Activated CD8-positive, alpha-beta T cell treated with anti-CD3 and anti-CD28 coated beads, Interleukin-2, amount 10 ng/mL, durations not matched to agents 7 days and 5 days (primary cell): ENCODE data around the gene ATP2C1. TPM values are rescaled to one million over a fixed set of nuclear protein-coding genes. Genes with fewer than 3 reads are reported as not detected.
"Not testable (repeated sequence)": the region's sequence is repeated elsewhere in the genome, so short reads cannot be mapped to it uniquely, and the experiment has no call there.

ENCODE experiments used
- ATAC-seq: fragments of 150-1000 bp; cut with Tn5 transposase; one replicate; pipeline ENCODE4 v1.10.0; 2021; ENCODE audit warnings: moderate library complexity
- CTCF ChIA-PET: fragments of 350-600 bp; sonication (Branson Sonifier 250); formaldehyde crosslinking; loops from one replicate; lab custom pipeline; 2021; ENCODE audit warnings: antibody characterized with exemption; lab: Charles Lee
- POLR2A ChIA-PET: fragments of 350-600 bp; sonication (Branson Sonifier 250); formaldehyde crosslinking; loops from one replicate; lab custom pipeline; 2021; ENCODE audit warnings: antibody characterized with exemption; lab: Charles Lee
- DNase-seq: peaks from one replicate; pipeline ENCODE4 v3.0.0-alpha.2; 2020
- H3K27ac Mint-ChIP-seq: one replicate; pipeline ENCODE4 v1.8.0; 2021; ENCODE audit warnings: mild to moderate bottlenecking, mixed read lengths
- H3K27me3 Mint-ChIP-seq: one replicate; pipeline ENCODE4 v1.8.0; 2021; ENCODE audit warnings: low read depth, mixed read lengths
- H3K36me3 Mint-ChIP-seq: one replicate; pipeline ENCODE4 v1.8.0; 2021; ENCODE audit warnings: low read depth, mixed read lengths
- H3K4me1 Mint-ChIP-seq: one replicate; pipeline ENCODE4 v1.8.0; 2021; ENCODE audit warnings: low read depth, mixed read lengths
- H3K4me3 Mint-ChIP-seq: one replicate; pipeline ENCODE4 v1.8.0; 2021; ENCODE audit warnings: mild to moderate bottlenecking, mixed read lengths
- H3K9me3 Mint-ChIP-seq: one replicate; pipeline ENCODE4 v1.8.0; 2022; ENCODE audit warnings: mixed read lengths; ENCODE audit not compliant: insufficient read depth
- total RNA-seq, 2 experiments: library from RNA; stranded (reverse); gene quantifications; one replicate each; pipeline ENCODE4 v1.2.3, GENCODE V29; 2021

ATP2C1 gene
- total RNA-seq, 2 experiments from 2014 or later = 45.5 to 52.7 TPM

DNA sequence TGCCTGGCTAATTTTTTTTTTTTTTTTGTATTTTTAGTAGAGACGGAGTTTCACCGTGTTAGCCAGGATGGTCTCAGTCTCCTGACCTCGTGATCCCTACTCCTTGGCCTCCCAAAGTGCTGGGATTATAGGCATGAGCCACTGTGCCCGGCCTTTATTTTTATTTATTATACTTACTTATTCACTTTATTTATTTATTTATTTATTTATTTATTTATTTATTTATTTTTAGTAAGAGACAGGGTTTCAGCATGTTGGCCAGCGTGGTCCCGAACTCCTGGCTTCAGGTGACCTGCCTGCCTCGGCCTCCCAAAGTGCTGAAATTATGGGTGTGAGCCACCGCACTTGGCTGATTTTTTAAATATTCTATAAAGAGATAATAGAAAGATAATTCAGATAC is 31.8 kb upstream of the ATP2C1 start:
- H3K27ac Mint-ChIP-seq, H3K4me1 Mint-ChIP-seq, ATAC-seq, CTCF ChIA-PET, POLR2A ChIA-PET, DNase-seq, H3K4me3 Mint-ChIP-seq, H3K36me3 Mint-ChIP-seq, H3K9me3 Mint-ChIP-seq: not testable (repeated sequence)
- peaks cover 21% of the 10 kb centered on the region for H3K27me3 Mint-ChIP-seq

DNA sequence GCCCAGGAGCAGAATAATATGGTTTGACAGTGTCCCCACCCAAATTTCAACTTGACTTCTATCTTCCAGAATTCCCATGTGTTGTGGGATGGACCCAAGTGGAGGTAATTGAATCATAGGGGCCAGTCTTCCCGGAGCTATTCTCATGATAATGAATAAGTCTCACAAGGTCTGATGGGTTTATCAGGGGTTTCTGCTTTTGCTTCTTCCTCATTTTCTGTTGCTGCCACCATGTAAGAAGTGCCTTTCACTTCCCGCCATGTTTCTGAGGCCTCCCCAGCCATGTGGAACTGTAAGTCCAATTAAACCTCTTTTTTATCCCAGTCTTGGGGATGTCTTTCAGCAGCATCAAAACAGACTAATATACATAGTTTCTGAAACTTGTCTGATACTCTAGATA is 28.4 kb upstream of the ATP2C1 start:
- ATAC-seq (no peak), DNase-seq (no peak)
- H3K27ac Mint-ChIP-seq = no peak overlapping the region
- H3K4me3 Mint-ChIP-seq = no peak overlapping the region
- POLR2A ChIA-PET = no interaction called here
- CTCF ChIA-PET = no interaction called here
- peaks cover 2% of the 10 kb centered on the region for H3K27me3 Mint-ChIP-seq
- H3K9me3 Mint-ChIP-seq = peaks cover 10% of the 10 kb centered on the region
- no peaks in the 10 kb centered on the region for H3K36me3 Mint-ChIP-seq
- H3K4me1 Mint-ChIP-seq = no peaks in the 10 kb centered on the region

DNA sequence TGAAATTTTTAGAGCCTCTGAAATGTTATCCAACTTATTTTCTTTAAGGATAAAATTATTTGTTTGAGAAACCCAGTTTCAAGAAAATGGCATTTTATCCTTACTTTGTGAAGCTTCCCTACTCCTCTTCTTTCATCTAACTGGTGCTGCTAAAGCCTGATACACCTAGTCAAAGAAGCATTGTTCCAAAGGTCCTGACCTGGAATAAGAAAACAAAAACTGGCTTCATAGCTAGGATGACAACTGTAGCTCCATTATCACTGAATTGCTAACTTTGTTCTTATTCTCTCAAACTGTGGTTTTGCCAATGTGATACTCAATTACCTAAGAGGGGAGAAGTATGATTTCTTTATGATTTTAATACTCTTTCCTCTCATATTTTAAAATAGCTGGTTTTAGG is 27.6 kb upstream of the ATP2C1 start:
- ChIA-PET CTCF (interaction anchor here (0.6 kb wide), 1 partner anchor 27 kb away, joined by 3 read pairs; the partner anchor contains the start of gene ATP2C1), POLR2A (no interaction called here)
- DNase-seq (no peak), ATAC-seq (no peak)
- Mint-ChIP-seq H3K27ac (no peak overlapping the region), H3K27me3 (no peaks in the 10 kb centered on the region), H3K4me1 (no peaks in the 10 kb centered on the region), H3K36me3 (no peaks in the 10 kb centered on the region), H3K4me3 (no peak overlapping the region), H3K9me3 (peaks cover 10% of the 10 kb centered on the region)

DNA sequence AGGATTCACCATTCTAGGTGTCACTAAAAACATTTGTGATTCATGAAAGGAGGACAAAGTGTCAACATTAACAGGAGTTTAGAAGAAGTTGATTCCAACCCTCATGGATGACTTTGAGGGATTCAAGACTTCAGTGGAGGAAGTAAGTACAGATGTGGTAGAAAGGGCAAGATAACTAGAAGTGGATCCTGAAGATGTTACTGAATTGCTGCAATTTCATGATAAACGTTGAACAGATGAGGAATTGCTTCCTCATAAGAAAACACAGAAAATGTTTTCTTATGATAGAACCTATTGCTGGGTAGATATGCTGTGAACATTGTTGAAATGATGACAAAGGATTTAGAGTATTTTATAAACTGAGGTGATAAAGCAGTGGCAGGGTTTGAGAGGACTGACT is 23.5 kb upstream of the ATP2C1 start:
- Mint-ChIP-seq H3K27ac (no peak overlapping the region), H3K4me3 (no peak overlapping the region), H3K36me3 (no peaks in the 10 kb centered on the region), H3K27me3 (peaks cover 3% of the 10 kb centered on the region), H3K9me3 (peaks cover 10% of the 10 kb centered on the region), H3K4me1 (no peaks in the 10 kb centered on the region)
- no peak for ATAC-seq
- POLR2A ChIA-PET = no interaction called here
- DNase-seq = no peak
- CTCF ChIA-PET = interaction anchor here (1.6 kb wide), 1 partner anchor 23 kb away, joined by 5 read pairs; the partner anchor contains the start of gene ATP2C1

DNA sequence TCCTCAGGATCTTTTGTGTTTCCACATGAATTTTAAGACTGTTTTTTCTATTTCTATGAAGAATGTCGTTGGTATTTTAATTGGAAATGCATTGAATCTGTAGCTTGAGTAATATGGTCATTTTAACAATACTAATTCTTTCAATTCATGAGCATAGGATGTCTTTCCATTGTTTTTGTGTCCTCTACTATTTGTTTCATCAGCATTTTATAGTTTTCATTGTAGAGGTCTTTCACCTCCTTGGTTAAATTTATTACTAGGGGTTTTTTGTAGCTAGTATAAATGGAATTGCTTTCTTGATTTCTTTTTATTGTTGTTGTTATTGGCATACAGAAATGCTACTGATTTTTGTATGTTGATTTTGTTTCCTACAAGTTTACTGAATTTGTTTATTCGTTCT is 17.3 kb upstream of the ATP2C1 start:
- no peak overlapping the region for H3K4me3 Mint-ChIP-seq
- DNase-seq (no peak), ATAC-seq (no peak)
- CTCF ChIA-PET = interaction anchor here (1.0 kb wide), 1 partner anchor 15 kb away, joined by 3 read pairs; no protein-coding TSS in a partner anchor
- H3K4me1 Mint-ChIP-seq = no peaks in the 10 kb centered on the region
- peaks cover 1% of the 10 kb centered on the region for H3K36me3 Mint-ChIP-seq
- H3K27ac Mint-ChIP-seq = no peak overlapping the region
- POLR2A ChIA-PET = no interaction called here
- H3K27me3 Mint-ChIP-seq = peaks cover 15% of the 10 kb centered on the region
- peaks cover 14% of the 10 kb centered on the region for H3K9me3 Mint-ChIP-seq

DNA sequence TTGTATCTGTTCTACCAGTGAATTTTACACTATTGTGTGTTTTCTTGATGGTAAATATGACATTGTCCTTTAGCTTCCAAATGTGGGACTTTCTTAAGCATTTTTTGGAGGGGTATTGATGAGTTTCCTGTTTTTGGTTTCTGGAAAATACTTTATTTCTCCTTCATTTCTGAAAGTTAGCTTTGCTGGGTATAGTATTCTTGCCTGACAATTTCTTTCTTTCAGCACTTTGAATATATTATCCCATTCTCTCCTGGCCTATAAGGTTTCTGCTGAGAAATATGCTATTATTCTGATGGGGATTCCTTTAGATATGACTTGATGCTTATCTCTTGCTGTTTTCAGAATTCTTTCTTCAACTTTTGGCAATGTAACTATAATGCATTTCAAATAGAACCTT is 15.4 kb upstream of the ATP2C1 start:
- ChIA-PET POLR2A (no interaction called here), CTCF (interaction anchor here (1.1 to 1.3 kb wide), 2 partner anchors 15 to 602 kb away, joined by 3 to 4 read pairs; no protein-coding TSS in a partner anchor)
- Mint-ChIP-seq H3K9me3 (peaks cover 14% of the 10 kb centered on the region), H3K4me1 (no peaks in the 10 kb centered on the region), H3K36me3 (peaks cover 1% of the 10 kb centered on the region), H3K27ac (no peak overlapping the region), H3K27me3 (peaks cover 19% of the 10 kb centered on the region), H3K4me3 (no peak overlapping the region)
- ATAC-seq (no peak), DNase-seq (no peak)

DNA sequence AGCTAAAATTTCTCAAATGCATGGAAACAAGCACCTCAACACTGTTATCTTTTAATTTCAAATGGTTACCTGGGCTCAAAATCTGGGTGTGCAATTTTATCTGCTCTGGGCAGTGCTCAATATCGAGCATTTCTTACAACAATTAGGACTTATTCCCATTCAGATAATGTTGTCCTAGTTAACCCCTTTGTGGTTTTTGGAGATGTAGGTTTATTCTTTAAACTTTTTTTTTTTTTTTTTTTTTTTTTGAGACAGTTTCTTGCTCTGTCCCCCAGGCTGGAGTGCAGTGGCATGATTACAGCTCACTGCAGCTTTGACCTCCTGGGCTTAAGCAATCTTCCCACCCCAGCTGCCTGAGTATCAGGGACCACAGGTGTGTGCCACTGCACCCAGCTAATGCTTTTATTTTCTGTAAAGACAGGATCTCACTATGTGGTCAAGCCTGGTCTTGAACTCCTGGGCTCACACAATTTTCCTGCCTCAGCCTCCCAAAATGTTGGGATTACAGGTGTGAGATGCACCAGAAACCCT is 4.4 kb upstream of the ATP2C1 start:
- Mint-ChIP-seq H3K4me1 (peaks cover 8% of the 10 kb centered on the region), H3K36me3 (no peaks in the 10 kb centered on the region), H3K27me3 (peaks cover 6% of the 10 kb centered on the region), H3K27ac (no peak overlapping the region), H3K9me3 (no peaks in the 10 kb centered on the region), H3K4me3 (no peak overlapping the region)
- DNase-seq (no peak), ATAC-seq (no peak)
- CTCF ChIA-PET = interaction anchor here (5.0 to 6.3 kb wide), 2 partner anchors 38 to 129 kb away, joined by 62 to 95 read pairs; no protein-coding TSS in a partner anchor
- POLR2A ChIA-PET = no interaction called here

DNA sequence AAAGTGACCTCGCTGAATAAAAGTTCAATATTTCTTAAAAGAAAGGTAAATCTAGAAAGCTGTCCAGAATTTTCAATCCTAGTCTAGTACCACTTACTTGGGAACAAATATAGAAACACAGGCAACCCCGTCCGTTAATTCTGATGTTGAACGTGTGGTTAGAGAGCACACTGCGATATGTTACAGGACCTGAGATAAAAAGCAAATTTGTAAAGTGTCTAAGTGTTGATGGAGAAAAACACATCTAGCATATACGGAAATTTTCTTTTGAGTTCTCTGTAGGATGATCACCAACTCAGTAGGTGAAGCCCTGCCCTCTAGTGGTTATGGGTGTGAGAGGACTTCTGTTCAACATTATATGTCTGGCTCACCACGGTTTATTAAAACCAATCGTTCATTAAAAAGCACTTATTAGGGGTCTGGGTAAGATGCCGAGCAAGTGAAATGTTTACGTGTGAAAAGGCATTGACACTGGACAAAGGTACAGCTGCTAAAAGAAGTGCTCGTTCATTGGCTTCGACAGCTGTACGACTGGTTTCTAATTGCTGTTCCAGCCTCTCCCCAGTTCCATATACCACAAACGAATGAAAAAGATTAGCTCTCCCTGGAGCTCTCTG is 1.0 kb upstream of the ATP2C1 start:
- ATAC-seq (peak; percentile 53), DNase-seq (peak; percentile 83)
- CTCF ChIA-PET = interaction anchor here (0.7 to 6.3 kb wide), 30 partner anchors 13 to 192 kb away, joined by 3 to 95 read pairs (median 4); partner anchors contain the start of genes ASTE1, NEK11 and PIK3R4
- Mint-ChIP-seq H3K27me3 (no peaks in the 10 kb centered on the region), H3K27ac (peak overlapping the region; percentile 99), H3K36me3 (peaks cover 5% of the 10 kb centered on the region), H3K4me3 (peak overlapping the region; percentile 95), H3K4me1 (peaks cover 39% of the 10 kb centered on the region), H3K9me3 (no peaks in the 10 kb centered on the region)
- POLR2A ChIA-PET = interaction anchor here (0.6 to 3.5 kb wide), 16 partner anchors 11 to 470 kb away, joined by 3 to 58 read pairs (median 8); partner anchors contain the start of genes ASTE1 and NEK11

DNA sequence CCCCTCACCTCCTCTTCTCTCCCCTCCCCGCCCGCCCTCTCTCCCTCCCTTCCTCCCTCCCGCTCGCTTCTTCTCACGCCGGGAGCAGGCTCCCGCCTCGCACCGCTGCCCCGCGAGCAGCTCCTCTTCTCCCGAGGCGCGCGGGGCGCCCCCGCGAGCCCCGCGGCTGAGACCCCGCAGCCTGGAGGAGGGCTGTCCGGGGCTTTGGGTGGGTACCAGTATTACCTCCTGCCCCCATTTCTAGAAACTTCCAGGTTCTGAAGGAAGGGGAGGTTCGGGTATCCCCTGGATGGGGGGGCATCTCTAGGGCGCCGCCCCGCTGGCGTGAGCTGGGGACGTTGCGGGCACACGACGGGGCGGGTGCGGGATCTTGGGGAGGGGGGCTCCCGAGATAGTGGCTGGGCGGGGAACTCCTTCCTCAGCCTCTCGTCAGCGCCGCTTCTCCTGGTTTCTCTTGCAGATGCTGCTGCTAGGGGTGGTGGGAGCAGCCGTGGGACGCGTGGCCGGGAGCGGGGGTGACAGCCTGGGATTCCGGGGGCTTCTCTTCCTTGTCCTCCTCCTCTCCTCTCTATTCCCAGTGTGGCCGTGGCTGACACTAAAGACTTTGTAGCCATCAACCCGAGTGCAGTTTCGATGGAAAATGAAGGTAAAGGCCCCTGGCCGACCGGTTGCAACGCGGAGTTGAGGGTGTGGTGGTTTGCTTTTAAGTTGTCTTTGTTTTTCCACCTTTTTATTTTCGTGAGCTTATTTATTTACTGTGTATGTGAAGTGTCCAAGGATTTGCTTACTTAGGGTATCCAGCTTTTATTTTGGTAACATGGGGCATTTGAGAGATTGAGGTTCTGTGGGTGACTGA is 474 bp downstream of the ATP2C1 start:
- H3K27ac Mint-ChIP-seq = peak overlapping the region; percentile 99
- ChIA-PET POLR2A (interaction anchor here (0.7 to 3.5 kb wide), 26 partner anchors 9 to 279 kb away, joined by 3 to 58 read pairs (median 4); partner anchors contain the start of genes ASTE1, NEK11 and PIK3R4), CTCF (interaction anchor here (0.9 to 6.3 kb wide), 15 partner anchors 11 to 193 kb away, joined by 3 to 95 read pairs (median 5); partner anchors contain the start of genes ASTE1 and NEK11)
- H3K4me3 Mint-ChIP-seq = peak overlapping the region; percentile 95
- ATAC-seq = peak; percentile 10
- H3K9me3 Mint-ChIP-seq = no peaks in the 10 kb centered on the region
- no peaks in the 10 kb centered on the region for H3K27me3 Mint-ChIP-seq
- H3K36me3 Mint-ChIP-seq = peaks cover 5% of the 10 kb centered on the region
- DNase-seq = peak; percentile 55
- H3K4me1 Mint-ChIP-seq = peaks cover 40% of the 10 kb centered on the region

DNA sequence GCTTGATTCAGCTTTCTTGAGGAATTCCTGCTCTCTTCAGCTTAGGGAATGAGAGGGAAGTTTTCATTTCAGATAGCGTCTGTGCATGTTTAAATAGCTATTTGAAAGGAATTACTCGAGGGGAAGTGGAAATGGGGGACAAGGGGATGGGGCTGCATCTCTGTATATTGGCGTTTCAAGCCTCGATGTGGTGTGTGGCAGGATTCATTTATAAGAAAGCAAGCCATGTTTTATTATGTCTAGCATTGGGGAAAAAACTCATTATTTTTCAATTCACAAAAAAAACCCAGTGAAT is 1.0 kb downstream of the ATP2C1 start:
- Mint-ChIP-seq H3K4me3 (peak overlapping the region; percentile 95), H3K36me3 (peaks cover 5% of the 10 kb centered on the region), H3K9me3 (no peaks in the 10 kb centered on the region), H3K27me3 (no peaks in the 10 kb centered on the region), H3K4me1 (peaks cover 40% of the 10 kb centered on the region), H3K27ac (peak overlapping the region; percentile 86)
- ChIA-PET CTCF (interaction anchor here (0.9 to 6.3 kb wide), 4 partner anchors 35 to 147 kb away, joined by 3 to 62 read pairs (median 22); partner anchors contain the start of genes ASTE1 and NEK11), POLR2A (interaction anchor here (1.0 to 3.5 kb wide), 7 partner anchors 13 to 149 kb away, joined by 5 to 58 read pairs (median 11); partner anchors contain the start of genes ASTE1 and NEK11)
- DNase-seq (no peak), ATAC-seq (no peak)

DNA sequence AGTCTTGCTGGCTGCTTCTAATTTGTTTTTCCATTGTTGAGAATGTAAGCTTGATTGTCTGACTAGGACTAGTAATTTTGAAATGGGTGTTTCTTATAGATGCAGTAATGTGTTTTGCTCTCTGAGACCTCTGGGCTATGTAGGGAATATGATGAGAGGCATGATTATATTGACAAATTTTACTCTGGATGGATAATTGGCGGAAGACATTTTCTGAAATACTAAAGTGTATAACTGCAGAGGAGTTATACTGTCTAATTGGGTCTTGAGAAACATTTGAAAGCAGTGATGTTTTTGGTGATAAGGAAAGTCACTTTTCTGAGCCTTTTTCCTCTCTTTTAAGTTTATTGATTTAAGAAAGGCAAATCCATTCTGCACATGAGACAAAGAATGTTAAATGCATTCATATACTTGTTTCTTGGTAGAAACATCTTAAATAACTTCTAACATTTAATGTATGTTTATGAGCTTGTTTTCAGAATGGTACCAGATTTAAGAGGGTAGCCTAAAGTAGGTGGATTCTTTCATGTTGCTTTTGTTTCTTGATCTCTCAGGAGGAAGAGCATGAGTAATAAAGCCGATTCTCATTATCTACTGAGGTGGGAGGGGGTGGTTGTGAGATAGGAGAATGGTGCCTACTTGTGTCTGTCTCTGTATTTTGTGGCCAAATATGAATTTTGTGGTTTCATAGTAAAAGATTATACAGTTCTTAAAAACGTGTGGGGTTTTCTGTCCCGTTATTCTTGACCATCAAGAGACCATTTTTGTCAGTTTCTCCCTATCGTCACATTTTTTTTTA is 2.0 kb downstream of the ATP2C1 start:
- CTCF ChIA-PET = interaction anchor here (1.0 to 1.9 kb wide), 2 partner anchors 26 to 131 kb away, joined by 3 to 5 read pairs; partner anchors contain the start of genes ASTE1 and NEK11
- Mint-ChIP-seq H3K4me3 (peak overlapping the region; percentile 95), H3K4me1 (peaks cover 40% of the 10 kb centered on the region), H3K36me3 (peaks cover 5% of the 10 kb centered on the region), H3K9me3 (no peaks in the 10 kb centered on the region), H3K27ac (no peak overlapping the region), H3K27me3 (no peaks in the 10 kb centered on the region)
- DNase-seq (no peak), ATAC-seq (no peak)
- POLR2A ChIA-PET = interaction anchor here (1.2 to 3.5 kb wide), 2 partner anchors 33 to 45 kb away, joined by 3 to 58 read pairs; no protein-coding TSS in a partner anchor
